Activated naive CD8-positive, alpha-beta T cell (primary cell): Measurements from ENCODE around the gene KLHL22.
"Not testable (repeated sequence)": the region's sequence is repeated elsewhere in the genome, so short reads cannot be mapped to it uniquely, and the experiment has no call there.

Experiments
- H3K27ac Mint-ChIP-seq: one replicate; pipeline ENCODE4 v1.8.0; 2021; ENCODE audit warnings: mixed read lengths
- H3K27me3 Mint-ChIP-seq: one replicate; pipeline ENCODE4 v1.8.0; 2021; ENCODE audit warnings: mixed read lengths
- H3K36me3 Mint-ChIP-seq: one replicate; pipeline ENCODE4 v1.8.0; 2021; ENCODE audit warnings: mixed read lengths
- H3K4me1 Mint-ChIP-seq: one replicate; pipeline ENCODE4 v1.8.0; 2021; ENCODE audit warnings: low read depth, mixed read lengths
- H3K4me3 Mint-ChIP-seq: one replicate; pipeline ENCODE4 v1.8.0; 2021; ENCODE audit warnings: mild to moderate bottlenecking, mixed read lengths
- H3K9me3 Mint-ChIP-seq: one replicate; pipeline ENCODE4 v1.8.0; 2021; ENCODE audit warnings: low read depth, mixed read lengths

KLHL22 gene

DNA sequence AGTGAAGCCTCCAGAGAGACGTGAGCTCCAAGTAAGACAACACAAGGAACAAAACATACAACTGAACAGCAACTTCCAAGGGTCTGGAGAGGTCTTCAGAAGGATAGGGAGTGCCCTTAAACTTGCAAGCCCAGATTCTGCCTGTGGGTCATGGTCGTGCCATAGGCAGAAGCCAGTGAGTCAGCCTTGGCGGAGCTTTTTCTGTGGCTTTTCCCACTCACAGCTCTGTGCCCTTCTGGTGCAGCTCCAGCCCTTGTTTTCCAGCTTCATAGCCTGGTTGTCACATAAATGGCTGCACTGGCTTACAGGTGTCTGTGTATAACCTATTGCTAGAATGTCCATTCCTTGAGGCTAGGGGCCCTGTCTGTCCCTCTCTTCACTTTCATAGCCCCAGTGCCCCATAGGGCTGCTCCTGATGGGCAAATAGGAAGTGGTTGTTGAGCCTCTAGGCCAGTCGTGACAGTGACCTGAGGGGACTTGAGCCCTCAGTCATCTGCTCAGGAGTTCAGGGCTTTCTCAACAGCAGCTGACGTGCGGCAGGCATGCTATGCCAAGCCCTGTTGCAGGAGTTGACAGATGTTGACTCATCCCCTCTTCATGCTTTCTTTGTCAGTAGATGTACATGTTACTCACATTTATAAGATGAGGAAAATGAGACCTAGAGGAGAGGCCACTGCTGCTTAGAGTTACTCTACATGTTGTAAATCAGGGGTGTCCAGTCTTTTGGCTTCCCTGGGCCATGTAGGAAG lies 19.2 kb upstream of the KLHL22 start:
- H3K27me3 Mint-ChIP-seq = no peaks in the 10 kb centered on the region
- H3K4me1 Mint-ChIP-seq = peaks cover 81% of the 10 kb centered on the region
- H3K4me3 Mint-ChIP-seq = peak overlapping the region; percentile 17
- H3K36me3 Mint-ChIP-seq = peaks cover 10% of the 10 kb centered on the region
- no peaks in the 10 kb centered on the region for H3K9me3 Mint-ChIP-seq
- peak overlapping the region; percentile 77 for H3K27ac Mint-ChIP-seq

DNA sequence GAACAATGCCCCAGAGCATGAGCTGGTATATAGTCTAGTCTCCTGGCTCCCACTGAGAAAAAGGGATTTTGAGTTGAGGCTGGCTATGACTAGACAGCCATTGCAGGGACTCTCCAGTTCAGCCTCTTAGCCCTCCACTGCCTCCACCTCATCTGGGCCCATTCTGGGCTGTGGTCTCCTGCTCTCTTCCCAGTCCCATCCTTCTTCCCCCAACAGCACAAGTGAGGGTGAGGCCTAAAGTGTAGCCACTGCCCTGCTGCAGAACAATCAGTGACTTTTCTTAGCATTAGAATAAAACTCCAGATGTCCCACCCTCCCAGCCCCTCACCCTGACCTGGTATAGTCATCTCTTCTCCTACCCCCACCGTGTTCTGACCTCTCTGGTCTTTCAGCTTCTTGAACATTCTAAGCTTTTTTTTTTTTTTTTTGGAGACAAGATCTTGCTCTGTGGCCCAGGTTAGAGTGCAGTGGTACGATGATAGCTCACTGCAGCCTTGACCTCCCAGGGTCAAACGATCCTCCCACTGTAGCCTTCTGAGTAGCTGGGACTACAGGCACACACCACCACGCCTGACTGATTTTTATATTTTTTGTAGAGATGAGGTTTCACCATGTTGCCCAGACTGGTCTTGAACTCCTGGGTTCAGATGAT lies 16.1 kb upstream of the KLHL22 start:
- peak overlapping the region; percentile 17 for H3K4me3 Mint-ChIP-seq
- H3K9me3 Mint-ChIP-seq = no peaks in the 10 kb centered on the region
- H3K4me1 Mint-ChIP-seq = peaks cover 77% of the 10 kb centered on the region
- peaks cover 7% of the 10 kb centered on the region for H3K36me3 Mint-ChIP-seq
- H3K27ac Mint-ChIP-seq = peak overlapping the region; percentile 72
- H3K27me3 Mint-ChIP-seq = no peaks in the 10 kb centered on the region

DNA sequence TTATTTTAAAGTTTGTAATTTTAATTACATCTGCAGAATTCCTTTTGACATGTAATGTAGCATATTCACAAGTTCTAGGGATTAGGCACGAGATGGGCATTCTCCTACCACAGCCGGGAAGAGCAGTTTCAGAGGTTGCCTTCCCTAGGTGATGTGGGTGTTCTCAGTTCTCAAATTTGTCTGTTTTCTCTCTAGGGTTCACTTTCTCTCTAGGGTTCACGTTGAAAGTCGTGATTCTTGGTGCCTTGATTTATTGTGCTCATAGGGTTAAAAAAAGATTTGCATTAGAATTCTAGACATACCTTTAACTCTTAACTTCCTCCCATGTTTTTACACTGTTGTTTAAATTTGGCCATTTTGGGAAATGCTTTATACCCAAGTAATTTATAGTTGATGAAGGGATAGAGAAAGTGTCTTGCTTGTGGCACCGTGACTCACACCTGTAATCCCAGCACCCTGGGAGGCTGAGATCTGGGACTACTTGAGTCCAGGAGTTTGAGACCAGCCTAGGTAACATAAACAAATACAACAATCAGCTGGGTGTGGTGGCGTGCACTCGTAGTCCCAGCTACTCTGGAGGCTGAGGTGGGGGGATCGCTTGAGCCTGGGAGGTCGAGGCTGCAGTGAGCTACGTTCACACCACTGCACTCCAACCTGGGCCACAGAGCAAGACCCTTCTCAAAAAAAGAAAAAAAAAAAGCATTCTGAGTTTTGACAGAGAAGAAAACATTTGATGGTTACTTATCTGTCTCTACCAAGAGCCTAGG lies 15.4 kb upstream of the KLHL22 start:
- Mint-ChIP-seq H3K4me1 (peaks cover 74% of the 10 kb centered on the region), H3K27ac (peak overlapping the region; percentile 64), H3K4me3 (peak overlapping the region; percentile 98), H3K27me3 (no peaks in the 10 kb centered on the region), H3K36me3 (peaks cover 7% of the 10 kb centered on the region), H3K9me3 (no peaks in the 10 kb centered on the region)

DNA sequence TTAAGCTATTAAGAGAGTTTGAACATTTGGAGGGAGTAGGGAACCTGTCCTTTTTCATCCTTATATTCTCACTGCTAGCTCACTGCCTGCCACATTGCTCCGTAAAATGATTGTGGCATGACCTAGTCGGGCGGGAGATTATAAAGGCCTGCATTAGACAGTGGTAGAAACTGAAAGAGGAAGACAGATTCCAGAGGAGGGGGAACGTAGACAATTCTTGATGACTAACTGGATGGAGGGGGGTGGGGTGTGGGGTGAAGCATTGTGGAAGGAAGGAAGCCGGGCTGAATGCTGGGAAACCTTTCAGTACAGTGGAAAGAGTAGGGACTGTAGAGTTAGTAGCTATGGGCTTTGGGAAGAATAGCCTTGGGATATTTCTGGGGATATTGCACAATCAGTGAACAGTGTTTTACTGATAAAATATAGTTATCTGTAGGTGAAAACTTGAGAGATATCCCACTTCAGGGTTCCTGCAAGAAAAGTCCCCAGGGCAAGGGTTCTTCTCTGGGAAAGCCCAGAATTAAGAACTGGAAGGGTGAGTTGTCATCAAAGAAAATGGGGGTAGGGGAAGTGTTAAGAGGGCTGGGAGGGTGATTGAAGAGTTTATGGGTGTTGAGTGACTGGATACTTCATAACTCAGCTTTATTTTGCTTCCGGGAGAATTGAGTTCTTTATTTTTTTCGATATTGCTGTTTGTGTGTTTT lies 13.9 kb upstream of the KLHL22 start:
- Mint-ChIP-seq H3K27me3 (no peaks in the 10 kb centered on the region), H3K27ac (peak overlapping the region; percentile 97), H3K36me3 (peaks cover 3% of the 10 kb centered on the region), H3K4me3 (peak overlapping the region; percentile 98), H3K9me3 (no peaks in the 10 kb centered on the region), H3K4me1 (peaks cover 64% of the 10 kb centered on the region)

DNA sequence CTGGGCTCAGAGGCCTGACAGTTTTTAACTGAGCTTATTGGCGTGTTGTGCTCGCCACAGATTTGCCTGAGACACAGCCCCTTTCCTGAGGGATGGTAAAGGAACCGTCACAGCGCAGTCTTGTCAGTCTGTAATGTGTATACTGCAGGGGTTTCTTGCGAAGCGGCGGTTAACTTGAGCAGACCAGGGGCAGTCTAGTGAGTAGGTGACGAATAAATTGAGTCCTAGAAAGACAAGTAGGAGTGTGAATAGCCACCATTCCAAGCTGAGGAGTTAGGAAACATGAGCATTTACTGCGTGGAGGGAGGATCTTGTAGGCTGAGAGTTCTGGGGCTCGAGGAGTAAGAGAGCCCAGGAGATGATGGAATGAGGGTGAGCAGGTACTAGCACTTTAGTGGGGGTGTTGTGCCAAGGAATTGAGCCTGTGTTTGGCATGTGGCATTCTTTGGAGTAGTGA lies 13.2 kb upstream of the KLHL22 start:
- Mint-ChIP-seq H3K27ac (peak overlapping the region; percentile 97), H3K27me3 (no peaks in the 10 kb centered on the region), H3K4me1 (peaks cover 57% of the 10 kb centered on the region), H3K36me3 (peaks cover 3% of the 10 kb centered on the region), H3K4me3 (peak overlapping the region; percentile 98), H3K9me3 (no peaks in the 10 kb centered on the region)

DNA sequence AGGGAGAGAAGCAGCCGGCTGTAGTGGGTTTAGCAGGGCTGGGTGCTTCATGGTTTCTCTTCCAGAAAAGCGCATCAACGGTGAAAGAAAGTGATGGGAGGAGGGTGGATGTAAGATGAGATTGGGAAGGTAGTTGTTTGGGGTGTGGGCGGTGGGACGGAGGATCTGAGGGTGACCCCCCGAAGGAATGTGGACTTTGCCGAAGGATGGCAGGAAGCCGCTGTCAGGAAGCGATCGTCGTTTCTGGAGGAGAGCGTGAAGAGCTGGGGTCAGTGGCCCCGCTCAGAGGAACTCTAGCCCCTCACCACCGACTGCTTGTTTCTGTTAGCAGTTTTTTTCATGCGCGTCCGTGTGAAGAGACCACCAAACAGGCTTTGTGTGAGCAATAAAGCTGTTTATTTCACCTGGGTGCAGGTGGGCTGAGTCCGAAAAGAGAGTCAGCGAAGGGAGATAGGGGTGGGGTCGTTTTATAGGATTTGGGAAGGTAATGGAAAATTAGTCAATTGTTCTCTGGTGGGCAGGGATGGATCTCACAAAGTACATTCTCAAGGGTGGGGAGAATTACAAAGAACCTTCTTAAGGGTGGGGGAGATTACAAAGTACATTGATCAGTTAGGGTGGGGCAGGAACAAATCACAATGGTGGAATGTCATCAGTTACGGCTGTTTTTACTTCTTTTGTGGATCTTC lies 12.6 kb upstream of the KLHL22 start:
- H3K36me3 Mint-ChIP-seq, H3K27me3 Mint-ChIP-seq, H3K9me3 Mint-ChIP-seq: not testable (repeated sequence)
- Mint-ChIP-seq H3K4me1 (peaks cover 52% of the 10 kb centered on the region), H3K27ac (peak overlapping the region; percentile 97), H3K4me3 (peak overlapping the region; percentile 98)

DNA sequence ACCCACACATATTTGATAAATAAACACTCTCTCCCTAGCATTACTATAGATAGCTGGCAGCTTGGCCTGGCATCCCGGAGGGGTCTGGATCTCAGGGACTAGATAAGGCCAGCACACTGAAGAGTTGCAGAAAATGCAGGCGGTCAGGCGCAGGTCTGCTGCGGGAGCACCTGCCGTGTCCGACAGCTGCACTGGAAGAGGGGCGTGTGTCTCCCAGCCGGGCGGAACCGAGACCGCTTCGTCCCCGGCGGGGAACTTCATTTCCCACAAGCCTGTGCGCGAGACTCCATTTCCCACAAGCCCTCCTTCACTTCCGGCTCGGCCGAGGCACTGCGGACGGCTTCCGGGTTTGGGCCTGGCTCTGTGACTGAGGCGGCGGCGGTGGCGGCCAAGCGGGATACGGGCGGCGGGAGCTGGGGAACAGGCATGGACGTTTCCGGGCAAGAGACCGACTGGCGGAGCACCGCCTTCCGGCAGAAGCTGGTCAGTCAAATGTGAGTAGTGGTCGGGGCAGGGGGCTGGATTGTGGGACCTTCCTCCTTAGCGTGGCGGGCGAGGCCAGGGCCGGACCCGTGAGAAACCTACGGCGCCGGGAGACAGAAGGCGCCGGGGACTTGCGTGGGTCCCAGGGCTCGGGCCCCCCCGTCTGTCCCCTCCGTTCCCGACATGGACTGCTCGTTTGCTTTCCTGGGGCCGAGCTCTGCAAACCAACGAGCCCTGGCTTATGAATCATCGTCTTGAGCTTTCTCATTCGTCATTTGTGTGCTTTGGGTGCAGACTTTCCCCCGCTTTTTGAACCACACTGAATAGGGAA lies 11.9 kb upstream of the KLHL22 start, which contains the start of gene MED15:
MED15 (plus strand) TSS at position 358 of the 814 bp plus-strand sequence; CDS start at position 427, 69 bp downstream.
- H3K27ac Mint-ChIP-seq = peak within 1 kb of the TSS; percentile 97
- H3K4me1 Mint-ChIP-seq = peaks cover 51% of the 10 kb centered on the region
- peak within 1 kb of the TSS; percentile 98 for H3K4me3 Mint-ChIP-seq
- H3K27me3 Mint-ChIP-seq = no peaks in the 10 kb centered on the region
- H3K36me3 Mint-ChIP-seq = peaks cover 3% of the 10 kb centered on the region
- no peaks in the 10 kb centered on the region for H3K9me3 Mint-ChIP-seq

DNA sequence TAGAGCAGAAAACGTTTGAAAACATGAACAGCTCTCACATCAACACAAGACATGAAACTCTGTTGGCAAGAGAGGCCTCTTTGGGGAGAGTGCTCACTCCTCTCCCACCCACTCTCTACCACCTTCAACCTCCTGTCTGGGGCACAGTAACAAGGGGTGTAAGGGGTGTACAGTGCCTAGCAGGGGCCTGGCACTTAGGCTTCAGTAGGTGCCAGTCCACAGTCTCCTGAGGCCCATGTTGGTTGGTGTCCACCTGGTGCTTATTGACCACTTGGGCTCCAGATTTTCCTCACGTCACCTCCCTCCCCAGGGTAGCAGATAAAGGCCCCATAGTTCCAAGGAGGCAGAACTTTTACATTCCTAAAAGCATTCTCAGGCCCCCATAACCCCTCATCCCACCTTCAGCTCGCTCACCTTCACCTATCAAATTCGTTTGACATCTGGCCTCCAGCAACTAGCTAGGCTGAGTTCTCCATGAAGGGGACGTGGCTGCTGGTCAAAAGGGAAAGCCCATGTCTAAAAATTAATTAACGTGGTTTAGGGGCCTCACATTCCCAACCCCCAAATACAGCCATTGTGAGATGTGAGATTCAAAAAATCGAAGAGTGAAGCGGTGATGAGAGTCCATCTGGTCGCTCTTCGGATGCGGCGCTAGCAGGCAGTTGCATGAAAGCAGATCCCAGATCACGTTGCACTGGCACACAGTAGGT lies 11.1 kb upstream of the KLHL22 start:
- Mint-ChIP-seq H3K4me3 (peak overlapping the region; percentile 98), H3K4me1 (peaks cover 44% of the 10 kb centered on the region), H3K9me3 (no peaks in the 10 kb centered on the region), H3K36me3 (peaks cover 3% of the 10 kb centered on the region), H3K27me3 (no peaks in the 10 kb centered on the region), H3K27ac (peak overlapping the region; percentile 97)

DNA sequence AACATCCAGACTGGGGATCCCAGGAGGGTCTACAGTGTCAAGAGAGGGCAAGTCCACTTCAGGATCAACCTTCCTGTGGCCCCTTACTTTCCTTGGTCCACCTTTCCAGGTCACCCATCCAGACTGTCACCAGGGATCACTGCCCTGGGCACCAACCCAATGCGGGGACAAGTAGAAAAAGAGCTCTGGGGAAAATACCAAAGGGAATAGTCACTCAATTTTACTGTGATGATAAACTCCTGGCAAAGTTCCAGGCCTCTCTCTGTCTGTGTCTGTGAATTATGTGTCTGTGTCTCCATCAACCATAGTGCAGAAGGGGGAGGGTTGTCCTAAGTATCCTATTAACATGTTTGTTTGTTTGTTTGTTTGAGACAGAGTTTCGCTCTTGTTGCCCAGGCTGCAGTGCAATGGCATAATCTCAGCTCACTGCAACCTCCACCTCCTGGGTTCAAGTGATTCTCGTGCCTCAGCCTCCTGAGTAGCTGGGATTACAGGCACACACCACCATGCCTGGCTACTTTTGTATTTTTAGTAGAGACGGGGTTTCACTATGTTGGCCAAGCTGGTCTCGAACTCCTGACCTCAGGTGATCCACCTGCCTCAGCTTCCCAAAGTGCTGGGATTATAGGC lies 8.8 kb upstream of the KLHL22 start:
- not testable (repeated sequence) for H3K27ac Mint-ChIP-seq, H3K27me3 Mint-ChIP-seq, H3K9me3 Mint-ChIP-seq, H3K36me3 Mint-ChIP-seq, H3K4me3 Mint-ChIP-seq
- peaks cover 22% of the 10 kb centered on the region for H3K4me1 Mint-ChIP-seq

DNA sequence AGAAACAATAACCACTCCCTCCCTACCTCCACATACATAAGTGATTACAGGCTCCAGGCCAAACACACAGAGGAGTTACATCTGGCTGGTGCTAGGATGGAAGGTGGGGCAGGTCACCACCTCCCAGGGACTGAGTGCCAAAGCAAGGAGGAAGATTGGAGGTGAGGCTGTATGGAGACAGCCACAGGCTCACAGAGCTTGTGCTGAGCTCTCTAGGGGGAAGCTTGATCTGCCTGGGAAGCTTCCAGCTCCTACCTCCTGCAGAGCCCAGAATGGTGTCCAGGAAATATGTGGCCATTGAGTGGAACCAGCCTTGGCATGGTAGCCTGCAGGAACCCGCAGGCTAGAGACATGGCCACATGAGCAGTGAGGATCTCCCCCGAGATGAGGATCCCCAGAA lies 8.2 kb upstream of the KLHL22 start:
- no peak overlapping the region for H3K4me3 Mint-ChIP-seq
- no peaks in the 10 kb centered on the region for H3K9me3 Mint-ChIP-seq
- peaks cover 3% of the 10 kb centered on the region for H3K36me3 Mint-ChIP-seq
- no peaks in the 10 kb centered on the region for H3K27me3 Mint-ChIP-seq
- H3K4me1 Mint-ChIP-seq = peaks cover 16% of the 10 kb centered on the region
- no peak overlapping the region for H3K27ac Mint-ChIP-seq

DNA sequence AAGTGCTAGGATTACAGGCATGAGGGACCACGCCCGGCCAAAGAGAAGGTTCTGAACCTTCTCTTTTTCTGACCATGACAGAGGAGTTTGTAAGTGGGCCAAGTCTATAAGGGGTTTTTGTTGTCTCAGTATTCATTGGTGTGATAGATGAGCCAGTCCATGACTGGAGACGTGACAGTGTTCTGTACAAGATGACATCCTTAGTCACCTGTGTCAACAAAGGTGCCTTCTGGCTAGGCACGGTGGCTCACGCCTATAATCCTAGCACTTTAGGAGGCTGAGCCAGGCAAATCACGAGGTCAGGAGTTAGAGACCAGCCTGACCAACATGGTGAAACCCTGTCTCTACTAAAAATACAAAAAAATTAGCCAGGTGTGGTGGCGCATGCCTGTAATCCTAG lies 4.2 kb upstream of the KLHL22 start:
- H3K27me3 Mint-ChIP-seq = no peaks in the 10 kb centered on the region
- H3K27ac Mint-ChIP-seq = no peak overlapping the region
- peaks cover 8% of the 10 kb centered on the region for H3K4me1 Mint-ChIP-seq
- no peak overlapping the region for H3K4me3 Mint-ChIP-seq
- H3K9me3 Mint-ChIP-seq = no peaks in the 10 kb centered on the region
- peaks cover 3% of the 10 kb centered on the region for H3K36me3 Mint-ChIP-seq

DNA sequence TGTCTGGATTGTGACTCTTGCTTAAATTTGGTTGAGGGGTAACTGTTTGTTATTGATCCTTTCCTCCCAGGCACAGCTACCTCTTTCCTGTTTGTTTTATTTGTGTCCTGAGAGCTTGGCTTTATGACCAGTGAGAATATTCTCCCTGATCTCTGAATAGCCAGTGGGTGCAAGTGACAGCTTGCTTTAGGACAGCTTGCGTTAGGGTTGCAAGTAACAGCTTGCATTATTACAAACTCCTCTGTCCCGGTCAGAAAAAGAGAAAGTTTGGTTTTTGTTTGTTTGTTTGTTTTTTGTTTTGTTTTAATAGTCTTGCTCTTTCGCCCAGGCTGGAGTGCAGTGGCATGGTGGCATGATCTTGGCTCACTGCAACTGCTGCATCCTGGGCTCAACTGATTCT lies 3.3 kb upstream of the KLHL22 start:
- H3K27ac Mint-ChIP-seq = no peak overlapping the region
- peaks cover 14% of the 10 kb centered on the region for H3K4me1 Mint-ChIP-seq
- peaks cover 3% of the 10 kb centered on the region for H3K36me3 Mint-ChIP-seq
- no peaks in the 10 kb centered on the region for H3K9me3 Mint-ChIP-seq
- H3K4me3 Mint-ChIP-seq = no peak overlapping the region
- H3K27me3 Mint-ChIP-seq = no peaks in the 10 kb centered on the region

DNA sequence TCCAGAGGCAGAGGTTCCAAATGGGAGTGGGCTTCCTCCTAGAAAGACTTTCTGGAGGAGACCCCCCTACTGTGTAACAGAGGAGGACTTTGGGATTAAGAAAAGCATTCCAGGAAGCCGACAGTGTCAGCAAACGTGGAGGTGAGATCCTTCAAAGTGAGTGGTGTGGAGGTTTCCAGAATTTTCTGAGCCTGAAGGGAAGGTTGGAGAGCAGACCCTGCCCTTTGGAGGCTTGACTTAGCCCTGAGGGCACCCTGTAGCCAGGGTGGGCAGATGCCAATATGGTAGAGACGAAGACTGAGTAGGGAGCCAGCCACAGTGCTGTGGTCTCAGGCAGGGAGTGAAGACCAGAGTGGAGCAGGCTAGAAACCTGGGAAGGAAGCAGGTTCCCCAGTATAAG lies 1.8 kb upstream of the KLHL22 start:
- peaks cover 3% of the 10 kb centered on the region for H3K36me3 Mint-ChIP-seq
- H3K27ac Mint-ChIP-seq = no peak overlapping the region
- H3K4me1 Mint-ChIP-seq = peaks cover 23% of the 10 kb centered on the region
- no peak overlapping the region for H3K4me3 Mint-ChIP-seq
- no peaks in the 10 kb centered on the region for H3K9me3 Mint-ChIP-seq
- H3K27me3 Mint-ChIP-seq = no peaks in the 10 kb centered on the region
